Measurements from ENCODE around the gene WDR74.

- TF ChIP-seq CTCF (conservative IDR thresholded peaks at IDR 0.05) (no peak), EZH2 (IDR thresholded peaks at IDR 0.05; ENCODE audit: low read depth) (no peak)
Measured at GRCh38 chr11:62810748-62811147, 28.6 kb downstream of the WDR74 start.
